ENCODE results near the gene ELAVL1.
A peak's percentile ranks its signal among the peaks of the same experiment; 100 is the strongest.

Gene ELAVL1

GRCh38 chr19:7983995-7984837 is 21.2 kb downstream of the ELAVL1 start:
- DNase-seq: no peak

- no peak for DNase-seq
Measured at GRCh38 chr19:7983286-7983950, 22.0 kb downstream of the ELAVL1 start.

DNA sequence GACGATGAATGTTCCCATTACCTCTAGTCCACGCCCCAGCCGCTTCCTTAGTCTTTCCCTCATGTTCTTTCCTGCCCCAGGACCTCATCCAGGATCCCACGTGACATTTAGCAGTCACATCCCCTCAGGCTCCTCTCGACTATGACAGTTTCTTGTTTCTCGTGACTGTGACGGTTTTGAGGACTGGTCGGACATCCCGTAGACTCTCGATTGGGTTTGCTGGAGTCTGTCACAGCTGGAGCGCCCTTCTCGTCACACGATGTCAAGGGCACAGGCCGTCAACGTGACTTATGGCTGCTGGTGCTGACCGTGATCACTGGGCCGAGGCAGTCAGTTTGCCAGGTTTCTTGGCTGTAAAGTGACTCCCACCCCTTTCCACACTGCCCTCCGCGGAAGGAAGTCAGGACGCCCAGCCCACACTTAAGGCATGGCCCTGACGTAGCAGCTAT is 22.8 kb downstream of the ELAVL1 start:
- no peak for DNase-seq

- DNase-seq: no peak
Measured at GRCh38 chr19:7982103-7982502, 23.3 kb downstream of the ELAVL1 start.

DNA sequence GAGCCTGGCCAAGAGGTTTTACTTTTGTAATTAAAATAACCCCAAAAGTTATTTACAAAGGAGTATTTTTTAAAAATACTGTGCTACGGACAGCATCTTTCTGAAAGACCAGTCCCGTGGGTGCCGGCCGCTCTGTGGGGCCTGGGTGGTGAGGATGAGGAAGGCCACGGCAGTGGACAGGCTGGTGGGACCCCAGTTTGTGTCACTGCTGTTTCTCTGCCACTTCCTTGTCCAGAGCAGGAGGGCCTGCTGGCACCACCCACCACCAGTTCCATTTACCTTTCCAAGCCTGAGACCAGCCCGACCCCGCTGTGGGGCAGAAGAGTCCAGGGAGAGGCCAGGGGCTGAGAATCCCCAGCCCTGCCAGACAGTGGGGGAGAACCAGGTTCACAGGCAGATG is 23.8 kb downstream of the ELAVL1 start:
- no peak for DNase-seq

DNA sequence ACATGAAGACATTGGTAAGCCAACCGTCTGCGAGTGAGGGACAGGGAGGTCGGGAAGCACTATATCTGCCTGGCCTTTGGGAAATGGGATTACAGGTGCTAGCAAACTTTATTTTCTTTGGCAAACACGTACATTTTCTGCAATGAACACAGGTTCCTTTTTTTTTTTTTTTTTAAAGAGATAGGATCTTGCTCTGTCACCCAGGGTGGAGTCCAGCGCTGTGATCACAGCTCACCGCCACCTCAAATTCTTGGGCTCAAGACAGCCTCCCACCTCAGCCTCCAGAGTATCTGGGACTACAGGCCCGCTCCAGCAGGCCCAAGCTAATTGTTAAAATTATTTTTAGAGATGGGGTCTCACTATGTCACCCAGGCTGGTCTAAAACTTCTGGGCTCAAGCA is 24.2 kb downstream of the ELAVL1 start:
- no peak for DNase-seq

DNA sequence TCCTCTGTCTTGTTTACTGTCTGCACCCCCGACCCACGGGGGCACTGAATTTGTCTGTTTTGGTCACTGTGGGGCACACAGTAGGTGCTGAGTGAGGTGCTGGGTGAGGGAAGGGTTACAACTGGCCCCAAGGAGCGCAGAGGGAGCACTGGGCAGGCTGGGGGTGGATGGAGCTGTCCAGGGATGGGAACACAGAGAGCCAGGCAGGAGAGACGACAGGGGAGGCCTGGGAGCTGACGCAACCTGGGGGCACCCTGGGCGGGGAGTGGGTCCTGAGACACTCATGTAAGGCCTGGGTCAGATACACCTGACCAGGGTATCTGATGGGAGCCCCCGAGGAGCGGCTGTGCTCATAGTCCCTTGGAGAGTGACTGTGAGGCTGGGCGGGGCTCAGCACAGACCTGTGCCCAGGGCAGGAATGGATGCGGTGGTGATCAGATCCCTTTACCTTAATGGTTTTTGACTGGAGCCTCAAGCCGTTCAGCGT is 24.8 kb downstream of the ELAVL1 start:
- DNase-seq: no peak

DNA sequence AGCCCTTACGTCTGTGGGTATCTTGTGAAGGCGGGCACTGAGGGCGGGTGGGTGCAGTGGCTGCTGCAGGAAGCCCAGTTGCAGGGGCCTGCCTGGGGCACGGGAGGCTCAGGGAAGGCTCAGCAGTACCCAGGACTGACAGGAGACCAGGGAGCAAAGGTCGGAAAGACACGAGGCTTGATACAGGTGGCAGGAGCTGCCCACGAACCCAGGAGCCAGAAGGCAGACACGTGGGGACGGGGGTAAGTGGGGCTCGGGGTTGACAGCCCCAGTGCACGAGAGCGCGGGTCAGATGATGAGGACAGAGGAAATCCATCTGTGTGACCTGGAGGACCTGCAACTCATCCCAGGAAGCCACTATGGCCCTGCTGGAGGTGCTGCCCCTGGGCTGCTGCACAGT is 25.3 kb downstream of the ELAVL1 start:
- no peak for DNase-seq

GRCh38 chr19:7979559-7979958 is 25.9 kb downstream of the ELAVL1 start:
- no peak for DNase-seq

- no peak for DNase-seq
Measured at GRCh38 chr19:7979011-7979410, 26.4 kb downstream of the ELAVL1 start.

DNA sequence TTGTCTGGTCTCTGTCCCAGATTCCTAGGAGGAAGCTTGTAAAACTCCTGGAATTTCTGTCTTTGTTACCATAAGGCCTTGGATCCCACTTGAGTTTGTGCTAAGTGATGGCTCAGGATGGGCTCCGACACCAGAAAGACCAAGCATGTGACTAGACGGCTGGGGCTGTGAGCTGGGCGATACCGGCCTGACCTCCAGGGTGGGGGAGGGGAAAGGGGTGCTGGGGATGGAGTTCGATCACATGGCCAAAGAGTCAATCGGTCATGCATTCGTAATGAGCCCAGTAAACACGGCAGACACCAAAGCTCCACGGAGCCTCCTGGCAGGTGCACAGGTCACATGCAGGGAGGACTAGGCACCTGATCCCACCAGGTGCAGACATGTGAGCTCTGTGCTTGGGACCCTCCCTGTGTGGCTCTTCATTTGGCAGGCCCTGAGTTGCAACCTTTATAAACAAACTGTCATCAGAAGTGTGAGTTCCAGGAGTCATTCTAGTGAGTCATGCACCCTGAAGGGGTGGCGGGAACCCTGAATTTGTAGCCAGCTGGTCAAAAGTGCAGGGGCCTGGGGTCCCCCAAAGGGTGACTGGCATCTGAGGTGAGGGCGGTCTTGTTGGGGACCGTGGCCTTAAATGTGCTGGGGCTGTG is 27.1 kb downstream of the ELAVL1 start:
- DNase-seq: no peak

GRCh38 chr19:7977723-7978040 is 27.8 kb downstream of the ELAVL1 start:
- DNase-seq: no peak

GRCh38 chr19:7977021-7977722 is 28.3 kb downstream of the ELAVL1 start:
- DNase-seq: no peak

DNA sequence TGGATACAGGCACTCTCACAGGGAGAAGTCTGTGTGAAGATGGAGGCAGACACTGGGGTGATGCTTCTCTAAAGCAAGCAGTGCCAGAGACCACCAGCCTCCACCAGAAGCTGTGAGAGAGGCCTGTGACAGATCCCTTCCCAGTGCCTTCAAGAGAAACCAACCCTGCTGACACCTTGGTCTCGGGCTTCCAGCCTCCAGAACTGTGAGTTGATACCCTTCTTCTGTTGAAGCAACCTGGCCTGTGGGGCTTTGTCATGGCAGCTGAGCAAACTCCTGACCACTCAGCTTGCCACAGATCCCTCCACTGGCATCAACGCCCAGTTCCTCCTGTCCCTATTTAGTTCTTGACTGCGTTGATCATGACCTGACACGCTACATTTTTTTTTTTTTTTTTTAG is 29.0 kb downstream of the ELAVL1 start:
- no peak for DNase-seq

DNA sequence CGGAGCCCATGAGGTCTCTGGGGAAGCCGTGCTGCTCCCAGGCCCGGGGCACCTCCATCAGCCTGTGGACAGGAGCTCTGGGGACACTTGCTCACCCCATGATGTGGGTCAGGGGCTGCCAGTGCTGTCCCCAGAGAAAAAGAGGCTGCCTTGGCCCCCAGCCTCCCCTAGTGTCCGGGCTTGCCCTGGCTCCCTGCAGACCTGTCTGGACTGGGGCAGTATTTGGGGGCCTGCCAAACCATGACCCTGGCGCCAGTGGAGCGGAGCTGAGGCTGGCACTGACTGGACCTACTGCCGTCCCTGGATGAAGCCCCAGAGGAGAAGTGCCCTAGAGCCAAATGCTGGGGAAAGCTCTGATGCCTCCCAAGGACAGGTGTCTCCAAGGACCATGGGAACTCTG is 30.4 kb downstream of the ELAVL1 start:
- no peak for DNase-seq

DNA sequence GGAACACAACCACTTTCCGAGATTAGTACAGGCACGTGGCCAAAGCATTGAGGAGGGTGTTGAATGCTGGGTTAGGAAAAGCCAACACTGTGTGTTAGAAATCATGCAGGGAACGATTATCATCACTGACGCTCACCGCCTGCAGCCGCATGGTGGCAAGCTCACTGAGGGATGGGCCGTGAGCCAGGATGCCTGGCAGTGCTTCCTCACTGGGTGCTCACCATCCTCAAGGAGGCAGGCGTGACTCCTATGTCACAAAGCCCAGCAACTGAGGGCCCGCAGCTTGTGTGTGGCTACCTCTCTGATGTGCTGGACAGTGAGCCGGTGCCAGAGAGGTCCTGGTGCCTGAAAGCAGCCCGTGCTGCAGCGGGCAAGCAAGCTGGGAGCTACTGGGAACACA is 31.6 kb downstream of the ELAVL1 start:
- DNase-seq: no peak

- no peak for DNase-seq
Measured at GRCh38 chr19:7971553-7972520, 33.6 kb downstream of the ELAVL1 start.

DNA sequence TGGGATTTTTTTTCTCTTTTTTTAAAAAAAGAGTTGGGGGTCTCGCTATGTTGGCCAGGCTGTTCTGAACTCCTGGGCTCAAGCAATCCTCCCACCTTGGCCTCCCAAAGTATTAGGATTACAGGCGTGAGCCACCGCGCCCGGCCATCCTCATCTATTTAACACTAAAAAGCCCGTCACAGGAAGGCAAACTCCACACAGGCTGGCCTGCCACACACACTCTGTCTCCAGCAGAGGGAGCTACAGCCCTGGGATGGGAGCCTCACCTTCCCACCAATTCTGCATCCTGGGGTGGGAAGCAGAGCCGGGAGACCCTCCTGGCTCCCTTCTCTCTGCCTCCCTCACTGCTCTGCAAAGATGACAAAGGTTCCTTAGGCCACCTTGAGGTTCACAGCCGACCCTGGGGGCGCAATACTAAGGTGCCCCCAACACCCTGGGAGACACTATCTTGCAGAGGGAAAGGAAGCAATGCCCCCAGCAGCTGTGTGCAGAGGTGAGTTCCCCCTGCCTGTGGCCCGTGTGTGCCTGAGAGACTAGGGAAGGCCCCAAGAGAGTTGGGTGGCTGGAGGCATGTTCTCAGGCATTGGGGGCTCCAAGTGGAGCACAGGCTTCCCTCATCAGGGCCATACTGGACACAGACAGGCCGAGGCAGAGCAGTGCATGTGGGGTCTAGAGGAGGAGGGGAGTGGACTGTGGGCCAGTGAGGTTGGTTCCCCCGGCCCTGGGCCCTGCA is 34.6 kb downstream of the ELAVL1 start:
- DNase-seq: peak; percentile 43

DNA sequence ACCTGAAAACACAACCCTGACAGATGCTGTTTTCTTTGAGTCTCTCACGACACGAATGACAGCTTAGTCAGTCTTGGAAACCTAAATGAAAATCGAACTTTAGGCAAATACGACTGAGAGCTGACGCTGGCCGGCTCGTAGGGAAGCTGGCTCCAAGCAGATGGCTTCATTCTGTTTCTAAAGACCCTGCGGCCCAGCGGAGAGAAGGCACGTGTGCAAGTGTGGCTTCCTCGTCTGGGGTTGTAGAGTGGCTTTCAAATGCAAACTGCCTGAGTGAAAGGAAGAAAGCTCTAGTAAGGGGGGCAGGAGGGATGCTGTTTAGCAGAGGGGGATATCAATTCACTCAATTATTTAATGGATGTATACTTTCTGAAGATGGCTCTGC is 35.9 kb downstream of the ELAVL1 start:
- DNase-seq: no peak

DNA sequence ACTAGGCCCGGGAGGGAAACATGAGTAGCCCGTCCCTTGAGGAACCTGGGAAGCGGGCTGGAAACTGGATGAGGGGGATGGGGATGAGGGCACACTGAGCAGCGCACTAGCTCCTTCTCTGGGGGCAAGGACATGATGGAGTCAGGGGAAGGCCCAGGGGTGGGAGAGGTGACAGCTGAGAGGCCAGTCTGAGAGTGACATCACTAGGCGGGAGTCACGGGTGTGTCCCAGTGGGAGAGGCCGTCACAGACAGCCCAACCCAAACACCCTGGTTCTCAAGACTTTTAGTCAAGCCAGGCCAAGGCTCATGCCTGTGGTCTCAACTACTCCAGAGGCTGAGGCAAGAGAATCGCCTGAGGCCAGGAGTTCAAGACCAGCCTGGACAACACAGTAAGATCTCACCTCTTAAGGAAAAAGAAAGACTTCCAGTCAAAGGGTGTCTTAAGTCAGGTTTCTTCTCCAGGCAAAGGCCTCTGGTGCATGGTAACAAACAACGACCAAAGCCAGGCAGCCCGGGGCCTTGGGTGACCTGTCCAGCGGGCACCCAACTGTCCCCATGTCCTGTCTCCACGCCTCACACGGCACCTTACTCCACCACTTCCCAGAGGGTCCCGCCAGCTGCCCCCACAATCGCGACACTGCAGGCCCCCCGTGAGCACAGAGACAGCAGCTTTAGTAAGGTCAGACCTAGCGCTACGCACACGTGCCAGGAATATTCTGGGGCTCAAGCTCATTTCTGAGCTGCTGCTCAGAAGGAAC is 36.5 kb downstream of the ELAVL1 start:
- DNase-seq: no peak
